SK-N-SH treated with all-trans-retinoic acid at 6 μM for 48 hours (cell line): ENCODE results near the gene SMAD5.

Experiments used
- CSDC2 ChIP-seq: fragments of 250-450 bp; sonication (Bioruptor Pico); IDR thresholded peaks from 2 replicates; pipeline ENCODE4 v1.5.0; 2020; ENCODE audit warnings: mild to moderate bottlenecking, moderate library complexity
- ZFP3 ChIP-seq: fragments of 250-450 bp; sonication (Bioruptor Pico); IDR thresholded peaks from 2 replicates; pipeline ENCODE4 v1.5.0; 2020; ENCODE audit warnings: mild to moderate bottlenecking, moderate library complexity
- ZNF8 ChIP-seq: fragments of 450-650 bp; formaldehyde crosslinking; IDR thresholded peaks from 2 replicates; pipeline ENCODE4 v1.5.0; 2020; ENCODE audit warnings: mild to moderate bottlenecking, moderate library complexity
- TF ChIP-seq, protein P1 (sequence below): fragments of 250-450 bp; sonication (Bioruptor Pico); IDR thresholded peaks from 2 replicates; pipeline ENCODE4 v1.8.0; 2020; ENCODE audit warnings: mild to moderate bottlenecking, moderate library complexity, borderline replicate concordance
- TF ChIP-seq, protein P2 (sequence below): fragments of 250-450 bp; sonication (Bioruptor Pico); IDR thresholded peaks from 2 replicates; pipeline ENCODE4 v1.5.1; 2021; ENCODE audit warnings: mild to moderate bottlenecking, moderate library complexity

- TF ChIP-seq ZNF8 (CRISPR knock-in tag): no peak
- TF ChIP-seq, protein P1, sequence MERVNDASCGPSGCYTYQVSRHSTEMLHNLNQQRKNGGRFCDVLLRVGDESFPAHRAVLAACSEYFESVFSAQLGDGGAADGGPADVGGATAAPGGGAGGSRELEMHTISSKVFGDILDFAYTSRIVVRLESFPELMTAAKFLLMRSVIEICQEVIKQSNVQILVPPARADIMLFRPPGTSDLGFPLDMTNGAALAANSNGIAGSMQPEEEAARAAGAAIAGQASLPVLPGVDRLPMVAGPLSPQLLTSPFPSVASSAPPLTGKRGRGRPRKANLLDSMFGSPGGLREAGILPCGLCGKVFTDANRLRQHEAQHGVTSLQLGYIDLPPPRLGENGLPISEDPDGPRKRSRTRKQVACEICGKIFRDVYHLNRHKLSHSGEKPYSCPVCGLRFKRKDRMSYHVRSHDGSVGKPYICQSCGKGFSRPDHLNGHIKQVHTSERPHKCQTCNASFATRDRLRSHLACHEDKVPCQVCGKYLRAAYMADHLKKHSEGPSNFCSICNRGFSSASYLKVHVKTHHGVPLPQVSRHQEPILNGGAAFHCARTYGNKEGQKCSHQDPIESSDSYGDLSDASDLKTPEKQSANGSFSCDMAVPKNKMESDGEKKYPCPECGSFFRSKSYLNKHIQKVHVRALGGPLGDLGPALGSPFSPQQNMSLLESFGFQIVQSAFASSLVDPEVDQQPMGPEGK (CRISPR knock-in tag): no peak
- no peak for TF ChIP-seq ZFP3 (CRISPR knock-in tag)
- no peak for TF ChIP-seq CSDC2 (CRISPR knock-in tag)
- TF ChIP-seq, protein P2, sequence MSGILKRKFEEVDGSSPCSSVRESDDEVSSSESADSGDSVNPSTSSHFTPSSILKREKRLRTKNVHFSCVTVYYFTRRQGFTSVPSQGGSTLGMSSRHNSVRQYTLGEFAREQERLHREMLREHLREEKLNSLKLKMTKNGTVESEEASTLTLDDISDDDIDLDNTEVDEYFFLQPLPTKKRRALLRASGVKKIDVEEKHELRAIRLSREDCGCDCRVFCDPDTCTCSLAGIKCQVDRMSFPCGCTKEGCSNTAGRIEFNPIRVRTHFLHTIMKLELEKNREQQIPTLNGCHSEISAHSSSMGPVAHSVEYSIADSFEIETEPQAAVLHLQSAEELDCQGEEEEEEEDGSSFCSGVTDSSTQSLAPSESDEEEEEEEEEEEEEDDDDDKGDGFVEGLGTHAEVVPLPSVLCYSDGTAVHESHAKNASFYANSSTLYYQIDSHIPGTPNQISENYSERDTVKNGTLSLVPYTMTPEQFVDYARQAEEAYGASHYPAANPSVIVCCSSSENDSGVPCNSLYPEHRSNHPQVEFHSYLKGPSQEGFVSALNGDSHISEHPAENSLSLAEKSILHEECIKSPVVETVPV (CRISPR knock-in tag): no peak
These were observed 73.3 kb downstream of the SMAD5 start for GRCh38 chr5:136205941-136206340.
